Measurements from ENCODE around the gene PPWD1. TPM values are rescaled to one million over a fixed set of nuclear protein-coding genes. Genes with fewer than 3 reads are reported as not detected.
"Not testable (repeated sequence)": the region's sequence is repeated elsewhere in the genome, so short reads cannot be mapped to it uniquely, and the experiment has no call there.

The PPWD1 gene
- total RNA-seq, 6 experiments from 2014 or later: 11.4 to 24.0 (median 12.3) TPM

GRCh38 chr5:65612298-65612907 is 49.3 kb downstream of the PPWD1 start:
- H3K36me3 ChIP-seq: peaks cover 0 to 53% (median 15%) of the 10 kb centered on the region in 4 donors
- intact Hi-C loops (cut with DNase I): no loop called here
- H3K4me3 ChIP-seq: no peak overlapping the region
- H3K4me1 ChIP-seq: no peaks in the 10 kb centered on the region
- H3K9me3 ChIP-seq: no peaks in the 10 kb centered on the region
- no peaks in the 10 kb centered on the region for H3K27me3 ChIP-seq
- ATAC-seq: no peak
- TF ChIP-seq CTCF (IDR thresholded peaks at IDR 0.05): no peak
- TF ChIP-seq POLR2A (IDR thresholded peaks at IDR 0.05): no peak
- WGBS (ENCODE audit: insufficient coverage, low coverage, low lambda C conversion rate, missing lambda C conversion rate): 73% methylated on average over 4 of the region's 4 CpGs
- no peak overlapping the region for H3K27ac ChIP-seq
- no peak for DNase-seq

GRCh38 chr5:65620021-65620420 is 56.9 kb downstream of the PPWD1 start:
- no peaks in the 10 kb centered on the region for H3K27me3 ChIP-seq
- H3K27ac ChIP-seq: no peak overlapping the region
- DNase-seq (no peak), ATAC-seq (no peak)
- H3K36me3 ChIP-seq: peaks cover 0 to 10% (median 0%) of the 10 kb centered on the region in 4 donors
- no peaks in the 10 kb centered on the region for H3K9me3 ChIP-seq
- peaks cover 0 to 15% (median 6%) of the 10 kb centered on the region in 4 donors for H3K4me1 ChIP-seq
- intact Hi-C loops (cut with DNase I): no loop called here
- whole genome bisulfite sequencing (ENCODE audit: insufficient coverage, low coverage, low lambda C conversion rate, missing lambda C conversion rate): 92% methylated on average over 4 of the region's 4 CpGs
- TF ChIP-seq CTCF (IDR thresholded peaks at IDR 0.05) (no peak), POLR2A (IDR thresholded peaks at IDR 0.05) (no peak)
- H3K4me3 ChIP-seq: no peak overlapping the region

- DNase-seq; H3K27ac ChIP-seq; intact Hi-C loops (cut with DNase I); H3K4me3 ChIP-seq; ATAC-seq; H3K27me3 ChIP-seq; H3K9me3 ChIP-seq; H3K36me3 ChIP-seq: not testable (repeated sequence)
- WGBS (ENCODE audit: insufficient coverage, low coverage, low lambda C conversion rate, missing lambda C conversion rate): 78% methylated on average over 2 of the region's 4 CpGs
- H3K4me1 ChIP-seq: peaks cover 0 to 23% (median 9%) of the 10 kb centered on the region in 4 donors
Measured at GRCh38 chr5:65621961-65622360, 58.9 kb downstream of the PPWD1 start.

- Histone ChIP-seq H3K4me3 (peak overlapping the region; percentile 71 to 91 (median 87)), H3K27ac (peak overlapping the region in 1 of 3 donors; percentile 79), H3K27me3 (no peaks in the 10 kb centered on the region), H3K4me1 (peaks cover 0 to 23% (median 9%) of the 10 kb centered on the region in 4 donors), H3K9me3 (no peaks in the 10 kb centered on the region), H3K36me3 (no peaks in the 10 kb centered on the region)
- no peak for ATAC-seq
- no peak for TF ChIP-seq POLR2A (IDR thresholded peaks at IDR 0.05)
- no peak for TF ChIP-seq CTCF (IDR thresholded peaks at IDR 0.05)
- DNase-seq: no peak
- WGBS (ENCODE audit: insufficient coverage, low coverage, low lambda C conversion rate, missing lambda C conversion rate): 4% methylated on average over 9 of the region's 9 CpGs
- intact Hi-C loops (cut with DNase I): no loop called here
Measured at GRCh38 chr5:65623482-65623881, 60.4 kb downstream of the PPWD1 start.

GRCh38 chr5:65624025-65624570 is 61.0 kb downstream of the PPWD1 start, which contains the start of gene TRIM23:
TSS of gene TRIM23 (minus strand) at chr5:65624333. CDS start at chr5:65624274, 59 bp downstream.
- TF ChIP-seq POLR2A (IDR thresholded peaks at IDR 0.05) (peak; percentile 28), CTCF (IDR thresholded peaks at IDR 0.05) (no peak)
- no peaks in the 10 kb centered on the region for H3K27me3 ChIP-seq
- peak; percentile 91 to 94 (median 94) for DNase-seq
- no peaks in the 10 kb centered on the region for H3K9me3 ChIP-seq
- intact Hi-C loops (cut with DNase I): no loop called here
- H3K36me3 ChIP-seq: no peaks in the 10 kb centered on the region
- H3K27ac ChIP-seq: peak within 1 kb of the TSS; percentile 46 to 79 (median 69)
- peak; percentile 96 to 99 (median 98) for ATAC-seq
- H3K4me3 ChIP-seq: peak within 1 kb of the TSS; percentile 71 to 91 (median 87)
- H3K4me1 ChIP-seq: peaks cover 0 to 23% (median 9%) of the 10 kb centered on the region in 4 donors
- 0% methylated on average over 15 of the region's 32 CpGs for WGBS (ENCODE audit: insufficient coverage, low coverage, low lambda C conversion rate, missing lambda C conversion rate)

All from right lobe of liver (tissue), 6 donors.